ENCODE data around the gene KCNK13.

- TF ChIP-seq, protein P1, sequence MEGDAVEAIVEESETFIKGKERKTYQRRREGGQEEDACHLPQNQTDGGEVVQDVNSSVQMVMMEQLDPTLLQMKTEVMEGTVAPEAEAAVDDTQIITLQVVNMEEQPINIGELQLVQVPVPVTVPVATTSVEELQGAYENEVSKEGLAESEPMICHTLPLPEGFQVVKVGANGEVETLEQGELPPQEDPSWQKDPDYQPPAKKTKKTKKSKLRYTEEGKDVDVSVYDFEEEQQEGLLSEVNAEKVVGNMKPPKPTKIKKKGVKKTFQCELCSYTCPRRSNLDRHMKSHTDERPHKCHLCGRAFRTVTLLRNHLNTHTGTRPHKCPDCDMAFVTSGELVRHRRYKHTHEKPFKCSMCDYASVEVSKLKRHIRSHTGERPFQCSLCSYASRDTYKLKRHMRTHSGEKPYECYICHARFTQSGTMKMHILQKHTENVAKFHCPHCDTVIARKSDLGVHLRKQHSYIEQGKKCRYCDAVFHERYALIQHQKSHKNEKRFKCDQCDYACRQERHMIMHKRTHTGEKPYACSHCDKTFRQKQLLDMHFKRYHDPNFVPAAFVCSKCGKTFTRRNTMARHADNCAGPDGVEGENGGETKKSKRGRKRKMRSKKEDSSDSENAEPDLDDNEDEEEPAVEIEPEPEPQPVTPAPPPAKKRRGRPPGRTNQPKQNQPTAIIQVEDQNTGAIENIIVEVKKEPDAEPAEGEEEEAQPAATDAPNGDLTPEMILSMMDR (IDR thresholded peaks at IDR 0.05), result no peak
- no peak for TF ChIP-seq POLR2A (IDR thresholded peaks at IDR 0.05; ENCODE audit: low read depth)
- TF ChIP-seq POLR2AphosphoS5 (IDR thresholded peaks at IDR 0.05), result no peak
- no peak for TF ChIP-seq EP300 (IDR thresholded peaks at IDR 0.05)
Measured at GRCh38 chr14:90024910-90025309, 36.9 kb upstream of the KCNK13 start.
